ENCODE results near the gene NAPG. TPM values are rescaled to one million over a fixed set of nuclear protein-coding genes. Genes with fewer than 3 reads are reported as not detected.
"Not testable (repeated sequence)": the region's sequence is repeated elsewhere in the genome, so short reads cannot be mapped to it uniquely, and the experiment has no call there.

The NAPG gene
- 10 to 100 TPM; 31.5 to 34.3 TPM for total RNA-seq

GRCh38 chr18:10525697-10526560 is at the start of gene NAPG:
NAPG (plus strand) TSS chr18:10526027; CDS start chr18:10526103, 76 bp downstream.
- POLR2A ChIA-PET, result interaction anchor here (0.6 to 1.1 kb wide), 2 partner anchors 12 to 613 kb away, joined by 3 to 4 read pairs; partner anchors contain the start of gene VAPA

GRCh38 chr18:10476338-10476791 is 49.5 kb upstream of the NAPG start:
- POLR2A ChIA-PET, result no interaction called here
- CTCF ChIA-PET, result no interaction called here

More at GRCh38 chr18:10525697-10526560, at the start of gene NAPG:
- CTCF ChIA-PET, result no interaction called here

GRCh38 chr18:10477121-10477862 is 48.5 kb upstream of the NAPG start:
- ChIA-PET POLR2A (no interaction called here), CTCF (no interaction called here)

- ChIA-PET CTCF (no interaction called here), POLR2A (no interaction called here)
Measured at GRCh38 chr18:10477863-10478260, 48.0 kb upstream of the NAPG start.

- POLR2A ChIA-PET, result interaction anchor here (0.5 kb wide), 1 partner anchor 19 kb away, joined by 4 read pairs; no protein-coding TSS in a partner anchor
- CTCF ChIA-PET, result no interaction called here
Measured at GRCh38 chr18:10481831-10482230, 44.0 kb upstream of the NAPG start.

GRCh38 chr18:10482363-10482984 is 43.4 kb upstream of the NAPG start:
- ChIA-PET POLR2A (interaction anchor here (0.5 kb wide), 1 partner anchor 18 kb away, joined by 4 read pairs; no protein-coding TSS in a partner anchor), CTCF (no interaction called here)

- CTCF ChIA-PET, result no interaction called here
- POLR2A ChIA-PET, result no interaction called here
Measured at GRCh38 chr18:10482985-10483949, 42.6 kb upstream of the NAPG start.

GRCh38 chr18:10485475-10485874 is 40.4 kb upstream of the NAPG start:
- ChIA-PET CTCF (no interaction called here), POLR2A (no interaction called here)

GRCh38 chr18:10486362-10486761 is 39.5 kb upstream of the NAPG start:
- POLR2A ChIA-PET, result no interaction called here
- CTCF ChIA-PET, result no interaction called here

GRCh38 chr18:10487154-10487553 is 38.7 kb upstream of the NAPG start:
- ChIA-PET POLR2A (no interaction called here), CTCF (no interaction called here)

- ChIA-PET POLR2A (no interaction called here), CTCF (no interaction called here)
Measured at GRCh38 chr18:10488017-10488416, 37.8 kb upstream of the NAPG start.

GRCh38 chr18:10490401-10491165 is 35.2 kb upstream of the NAPG start:
- ChIA-PET CTCF (no interaction called here), POLR2A (no interaction called here)

- ChIA-PET POLR2A (no interaction called here), CTCF (no interaction called here)
Measured at GRCh38 chr18:10495936-10496335, 29.9 kb upstream of the NAPG start.

GRCh38 chr18:10497206-10497749 is 28.5 kb upstream of the NAPG start:
- POLR2A ChIA-PET, result no interaction called here
- CTCF ChIA-PET, result no interaction called here

GRCh38 chr18:10499230-10499629 is 26.6 kb upstream of the NAPG start:
- ChIA-PET CTCF (no interaction called here), POLR2A (no interaction called here)

GRCh38 chr18:10500038-10500437 is 25.8 kb upstream of the NAPG start:
- CTCF ChIA-PET, result no interaction called here
- POLR2A ChIA-PET, result no interaction called here

- CTCF ChIA-PET, result no interaction called here
- POLR2A ChIA-PET, result no interaction called here
Measured at GRCh38 chr18:10504723-10505122, 21.1 kb upstream of the NAPG start.

GRCh38 chr18:10505892-10506291 is 19.9 kb upstream of the NAPG start:
- CTCF ChIA-PET, POLR2A ChIA-PET: not testable (repeated sequence)

GRCh38 chr18:10508591-10508990 is 17.2 kb upstream of the NAPG start:
- CTCF ChIA-PET, result no interaction called here
- POLR2A ChIA-PET, result no interaction called here

All from activated CD8-positive, alpha-beta memory T cell treated with anti-CD3 and anti-CD28 coated beads for 36 hours (primary cell).